ENCODE data around the gene DEPDC4.
"Not testable (repeated sequence)": the region's sequence is repeated elsewhere in the genome, so short reads cannot be mapped to it uniquely, and the experiment has no call there.

Gene DEPDC4

GRCh38 chr12:100266835-100267602 lies at the start of gene DEPDC4, which contains the start of gene SCYL2:
TSS of gene DEPDC4 (minus strand) at chr12:100267079. CDS start at chr12:100267076, 3 bp downstream.
TSS of gene SCYL2 (plus strand) at chr12:100267177. CDS start at chr12:100282971, 15,794 bp downstream.
- H3K4me3 ChIP-seq (ENCODE audit: low read depth, low read length) = peak within 1 kb of the TSS; percentile 71

- no peak overlapping the region for H3K4me3 ChIP-seq (ENCODE audit: low read depth, low read length)
Observed at GRCh38 chr12:100311317-100311716, 44.4 kb upstream of the DEPDC4 start.

GRCh38 chr12:100308138-100308537 lies 41.3 kb upstream of the DEPDC4 start:
- H3K4me3 ChIP-seq (ENCODE audit: low read depth, low read length) = not testable (repeated sequence)

- not testable (repeated sequence) for H3K4me3 ChIP-seq (ENCODE audit: low read depth, low read length)
Observed at GRCh38 chr12:100304334-100304733, 37.5 kb upstream of the DEPDC4 start.

- no peak overlapping the region for H3K4me3 ChIP-seq (ENCODE audit: low read depth, low read length)
Observed at GRCh38 chr12:100303831-100304230, 37.0 kb upstream of the DEPDC4 start.

- no peak overlapping the region for H3K4me3 ChIP-seq (ENCODE audit: low read depth, low read length)
Observed at GRCh38 chr12:100302081-100302480, 35.2 kb upstream of the DEPDC4 start.

GRCh38 chr12:100295764-100296555 lies 29.1 kb upstream of the DEPDC4 start:
- no peak overlapping the region for H3K4me3 ChIP-seq (ENCODE audit: low read depth, low read length)

GRCh38 chr12:100294366-100294765 lies 27.5 kb upstream of the DEPDC4 start:
- not testable (repeated sequence) for H3K4me3 ChIP-seq (ENCODE audit: low read depth, low read length)

- H3K4me3 ChIP-seq (ENCODE audit: low read depth, low read length) = no peak overlapping the region
Observed at GRCh38 chr12:100293017-100293416, 26.1 kb upstream of the DEPDC4 start.

- H3K4me3 ChIP-seq (ENCODE audit: low read depth, low read length) = no peak overlapping the region
Observed at GRCh38 chr12:100290016-100290415, 23.1 kb upstream of the DEPDC4 start.

GRCh38 chr12:100289038-100289437 lies 22.2 kb upstream of the DEPDC4 start:
- no peak overlapping the region for H3K4me3 ChIP-seq (ENCODE audit: low read depth, low read length)

GRCh38 chr12:100284556-100284955 lies 17.7 kb upstream of the DEPDC4 start:
- H3K4me3 ChIP-seq (ENCODE audit: low read depth, low read length) = not testable (repeated sequence)

- no peak overlapping the region for H3K4me3 ChIP-seq (ENCODE audit: low read depth, low read length)
Observed at GRCh38 chr12:100279607-100280244, 12.8 kb upstream of the DEPDC4 start.

GRCh38 chr12:100279159-100279558 lies 12.3 kb upstream of the DEPDC4 start:
- no peak overlapping the region for H3K4me3 ChIP-seq (ENCODE audit: low read depth, low read length)

- no peak overlapping the region for H3K4me3 ChIP-seq (ENCODE audit: low read depth, low read length)
Observed at GRCh38 chr12:100274291-100274690, 7.4 kb upstream of the DEPDC4 start.

GRCh38 chr12:100273782-100274181 lies 6.9 kb upstream of the DEPDC4 start:
- no peak overlapping the region for H3K4me3 ChIP-seq (ENCODE audit: low read depth, low read length)

GRCh38 chr12:100268835-100269564 lies 2.1 kb upstream of the DEPDC4 start:
- H3K4me3 ChIP-seq (ENCODE audit: low read depth, low read length) = peak overlapping the region; percentile 18

- H3K4me3 ChIP-seq (ENCODE audit: low read depth, low read length) = peak overlapping the region; percentile 71
Observed at GRCh38 chr12:100267603-100268281, 863 bp upstream of the DEPDC4 start.

GRCh38 chr12:100266585-100266834 lies 369 bp downstream of the DEPDC4 start:
- H3K4me3 ChIP-seq (ENCODE audit: low read depth, low read length) = peak overlapping the region; percentile 71

- peak overlapping the region; percentile 71 for H3K4me3 ChIP-seq (ENCODE audit: low read depth, low read length)
Observed at GRCh38 chr12:100265732-100266584, 921 bp downstream of the DEPDC4 start.

Data from iPS-11a (cell line).